HG03280 (cell line): ENCODE measurements around the gene ARHGAP24.
A peak's percentile ranks its signal among the peaks of the same experiment; 100 is the strongest.

ENCODE experiments used
- ATAC-seq: cut with Tn5 transposase; IDR thresholded peaks from one replicate; pipeline ENCODE4 v1.9.1; 2021; ENCODE audit warnings: mild to moderate bottlenecking, moderate library complexity; ENCODE audit not compliant: unreplicated experiment

ARHGAP24 gene

GRCh38 chr4:85684676-85685075 lies 209.7 kb downstream of the ARHGAP24 start:
- ATAC-seq, result no peak

- no peak for ATAC-seq
Measured at GRCh38 chr4:85686398-85686797, 211.4 kb downstream of the ARHGAP24 start.

- no peak for ATAC-seq
Measured at GRCh38 chr4:85688055-85688740, 213.2 kb downstream of the ARHGAP24 start.

GRCh38 chr4:85696661-85697060 lies 221.7 kb downstream of the ARHGAP24 start:
- no peak for ATAC-seq

- ATAC-seq, result no peak
Measured at GRCh38 chr4:85697854-85698253, 222.9 kb downstream of the ARHGAP24 start.

GRCh38 chr4:85700362-85700761 lies 225.4 kb downstream of the ARHGAP24 start:
- ATAC-seq, result no peak

- ATAC-seq, result peak; percentile 100
Measured at GRCh38 chr4:85701861-85702321, 226.9 kb downstream of the ARHGAP24 start.

GRCh38 chr4:85703096-85703495 lies 228.1 kb downstream of the ARHGAP24 start:
- ATAC-seq, result no peak

- ATAC-seq, result peak; percentile 88
Measured at GRCh38 chr4:85707611-85708010, 232.7 kb downstream of the ARHGAP24 start.

GRCh38 chr4:85708468-85708867 lies 233.5 kb downstream of the ARHGAP24 start:
- ATAC-seq, result no peak

GRCh38 chr4:85713005-85713404 lies 238.1 kb downstream of the ARHGAP24 start:
- ATAC-seq, result no peak

- no peak for ATAC-seq
Measured at GRCh38 chr4:85715991-85716737, 241.2 kb downstream of the ARHGAP24 start.

- no peak for ATAC-seq
Measured at GRCh38 chr4:85717351-85717750, 242.4 kb downstream of the ARHGAP24 start.

- ATAC-seq, result no peak
Measured at GRCh38 chr4:85717847-85718246, 242.9 kb downstream of the ARHGAP24 start.

- ATAC-seq, result no peak
Measured at GRCh38 chr4:85720735-85721134, 245.8 kb downstream of the ARHGAP24 start.

- no peak for ATAC-seq
Measured at GRCh38 chr4:85722401-85722800, 247.5 kb downstream of the ARHGAP24 start.

- no peak for ATAC-seq
Measured at GRCh38 chr4:85722807-85723206, 247.9 kb downstream of the ARHGAP24 start.

- peak; percentile 45 for ATAC-seq
Measured at GRCh38 chr4:85724791-85725563, 250.0 kb downstream of the ARHGAP24 start.

- ATAC-seq, result peak; percentile 79
Measured at GRCh38 chr4:85725721-85726170, 250.8 kb downstream of the ARHGAP24 start.

- no peak for ATAC-seq
Measured at GRCh38 chr4:85726555-85726954, 251.6 kb downstream of the ARHGAP24 start.

- no peak for ATAC-seq
Measured at GRCh38 chr4:85728464-85728863, 253.5 kb downstream of the ARHGAP24 start.
